HepG2 (cell line): Measurements from ENCODE around the gene ECSIT. TPM values are rescaled to one million over a fixed set of nuclear protein-coding genes. Genes with fewer than 3 reads are reported as not detected.

Experiments
- ERF ChIP-seq: IDR thresholded peaks from 2 replicates; pipeline ENCODE4 v1.6.1; 2018; ENCODE audit warnings: missing biosample characterization, missing genetic modification reagents
- GLI4 ChIP-seq: sonication (generic); formaldehyde crosslinking; IDR thresholded peaks from 2 replicates; pipeline ENCODE4 v1.5.1; 2020; ENCODE audit warnings: missing genetic modification reagents, mild to moderate bottlenecking, moderate library complexity, borderline replicate concordance
- MATR3 ChIP-seq: sonication (generic); formaldehyde crosslinking; IDR thresholded peaks from 2 replicates; pipeline ENCODE4 v1.4.0; 2020; ENCODE audit warnings: missing genetic modification reagents
- MXD4 ChIP-seq: IDR thresholded peaks from 2 replicates; pipeline ENCODE4 v1.6.1; 2016; ENCODE audit warnings: mild to moderate bottlenecking, missing biosample characterization, missing genetic modification reagents
- NFYC ChIP-seq: IDR thresholded peaks from 2 replicates; pipeline ENCODE4 v1.6.1; 2016; ENCODE audit warnings: missing genetic modification reagents, missing compliant biosample characterization
- NR1H2 ChIP-seq: sonication (generic); formaldehyde crosslinking; IDR thresholded peaks from 2 replicates; pipeline ENCODE4 v1.8.1; 2022; ENCODE audit warnings: low read depth, missing genetic modification reagents, borderline replicate concordance
- SAP130 ChIP-seq: IDR thresholded peaks from 2 replicates; pipeline ENCODE4 v1.6.1; 2016; ENCODE audit warnings: low read depth
- SOX13 ChIP-seq, 3 experiments: fragments of 450-650 bp in 1 of 3; sonication (generic) in 1 of 3; formaldehyde crosslinking in 1 of 3; IDR thresholded peaks in 2 of 3; conservative IDR thresholded peaks in 1 of 3; 2 replicates each; pipeline versions ENCODE4 v1.5.0 to v1.6.1; 2016 to 2020; ENCODE audit warnings: antibody characterized with exemption in 1 of 3, mild to moderate bottlenecking in 1 of 3, missing compliant biosample characterization in 1 of 3, missing genetic modification reagents in 1 of 3, moderate library complexity in 1 of 3
- TBX3 ChIP-seq: fragments of 450-650 bp; IDR thresholded peaks from 2 replicates; pipeline ENCODE4 v1.6.1; 2017; ENCODE audit warnings: antibody characterized with exemption, mild to moderate bottlenecking, inconsistent platforms, borderline replicate concordance
- ZFAT ChIP-seq: sonication (generic); formaldehyde crosslinking; conservative IDR thresholded peaks from 2 replicates; pipeline ENCODE4 v1.8.1; 2023; ENCODE audit warnings: missing genetic modification reagents, inconsistent platforms
- ZFP37 ChIP-seq: sonication (generic); formaldehyde crosslinking; IDR thresholded peaks from 2 replicates; pipeline ENCODE4 v1.4.0; 2020; ENCODE audit warnings: missing genetic modification reagents, borderline replicate concordance
- ZMAT5 ChIP-seq: sonication (generic); formaldehyde crosslinking; IDR thresholded peaks from 2 replicates; pipeline ENCODE4 v1.5.0; 2020; ENCODE audit warnings: mild to moderate bottlenecking, low read depth, missing genetic modification reagents, borderline replicate concordance
- ZMYM2 ChIP-seq: sonication (generic); formaldehyde crosslinking; IDR thresholded peaks from 2 replicates; pipeline ENCODE4 v1.8.0; 2022; ENCODE audit warnings: mild to moderate bottlenecking, missing genetic modification reagents
- ZSCAN12 ChIP-seq: sonication (generic); formaldehyde crosslinking; IDR thresholded peaks from 2 replicates; pipeline ENCODE4 v1.9.0; 2021; ENCODE audit warnings: mild to moderate bottlenecking, missing genetic modification reagents
- polyA plus RNA-seq, 8 experiments: library from polyadenylated mRNA; depleted of rRNA in 3 of 8; stranded (reverse) in 7 of 8; unstranded in 1 of 8; fragments of >200 nt; fragmentation: Illumina TruSeq in 4 of 8; extraction: Trizol in 4 of 8; gene quantifications; 2 replicates each; pipeline versions ENCODE4 v1.2.1 to v1.2.3, GENCODE V29; 2011 to 2016; ENCODE audit warnings: low read depth in 4 of 8, missing spikeins in 1 of 8, mixed read lengths in 1 of 8; ENCODE audit not compliant: insufficient read depth in 1 of 8
- total RNA-seq, 5 experiments: library from RNA; depleted of rRNA; stranded (reverse); fragments of >200 nt; fragmentation: Illumina TruSeq; extraction: Trizol; gene quantifications; 2 replicates each; pipeline ENCODE4 v1.2.3, GENCODE V29; 2016; ENCODE audit warnings: low read depth in 1 of 5
- TF ChIP-seq, protein P1 (sequence below): IDR thresholded peaks from 2 replicates; pipeline ENCODE4 v1.6.1; 2016; ENCODE audit warnings: low read depth
- TF ChIP-seq, protein P2 (sequence below): sonication (generic); formaldehyde crosslinking; IDR thresholded peaks from 2 replicates; pipeline ENCODE4 v1.5.0; 2020; ENCODE audit warnings: mild to moderate bottlenecking, missing genetic modification reagents, moderate library complexity
- TF ChIP-seq, protein P3 (sequence below): sonication (generic); formaldehyde crosslinking; IDR thresholded peaks from 2 replicates; pipeline ENCODE4 v1.4.0; 2020; ENCODE audit warnings: missing genetic modification reagents, borderline replicate concordance
- TF ChIP-seq, protein P4 (sequence below): sonication (generic); formaldehyde crosslinking; IDR thresholded peaks from 2 replicates; pipeline ENCODE4 v1.9.0; 2021; ENCODE audit warnings: missing genetic modification reagents, mild to moderate bottlenecking, borderline replicate concordance

The ECSIT gene
- total and polyA plus RNA-seq, 2 of the 13 experiments (the other 11 are each of a cell fraction or from before 2014, with no cell fraction given): 36.4 to 62.3 TPM

DNA sequence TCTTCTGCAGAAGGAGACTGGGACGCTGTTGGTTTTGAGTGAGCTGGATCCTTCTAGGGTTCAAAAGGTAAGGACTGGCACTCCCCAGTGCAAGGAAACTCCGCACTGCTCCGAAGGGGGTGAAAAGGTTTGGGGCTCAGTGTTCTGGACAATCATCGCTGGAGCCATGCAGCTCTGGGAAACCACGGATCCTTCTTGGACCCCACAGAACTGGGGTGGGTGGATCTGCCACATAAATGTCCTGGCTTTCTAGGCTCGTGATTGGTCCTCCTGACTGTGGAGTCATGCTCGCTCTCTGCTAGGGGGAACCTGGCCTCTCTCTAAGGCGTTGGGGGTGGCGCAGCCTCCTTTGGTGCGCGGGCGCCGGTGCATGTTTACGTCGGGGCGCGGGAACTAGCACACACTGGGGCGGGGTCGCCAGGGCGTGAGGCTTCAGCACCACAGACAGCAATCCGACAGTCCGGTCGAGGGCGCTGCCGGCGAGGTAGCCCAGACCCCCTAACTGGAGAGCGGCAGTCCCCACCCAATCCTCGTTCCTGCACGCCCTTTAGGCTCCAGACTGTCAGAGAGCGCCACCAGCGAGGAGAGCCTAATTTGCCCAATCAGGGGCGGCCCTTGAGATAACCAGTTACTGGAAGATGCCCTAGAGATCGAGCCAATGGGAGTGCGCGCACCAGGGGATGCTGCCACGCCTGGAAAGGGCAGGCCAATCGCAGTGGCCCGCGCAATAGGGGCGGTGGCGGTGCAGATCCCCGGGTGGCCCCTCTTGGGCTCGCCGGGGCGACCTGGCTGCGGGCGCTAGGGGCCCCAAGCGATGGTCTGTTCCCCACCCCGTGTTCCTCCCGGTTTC lies 47.2 kb downstream of the ECSIT start (continued):
- TF ChIP-seq, protein P1, sequence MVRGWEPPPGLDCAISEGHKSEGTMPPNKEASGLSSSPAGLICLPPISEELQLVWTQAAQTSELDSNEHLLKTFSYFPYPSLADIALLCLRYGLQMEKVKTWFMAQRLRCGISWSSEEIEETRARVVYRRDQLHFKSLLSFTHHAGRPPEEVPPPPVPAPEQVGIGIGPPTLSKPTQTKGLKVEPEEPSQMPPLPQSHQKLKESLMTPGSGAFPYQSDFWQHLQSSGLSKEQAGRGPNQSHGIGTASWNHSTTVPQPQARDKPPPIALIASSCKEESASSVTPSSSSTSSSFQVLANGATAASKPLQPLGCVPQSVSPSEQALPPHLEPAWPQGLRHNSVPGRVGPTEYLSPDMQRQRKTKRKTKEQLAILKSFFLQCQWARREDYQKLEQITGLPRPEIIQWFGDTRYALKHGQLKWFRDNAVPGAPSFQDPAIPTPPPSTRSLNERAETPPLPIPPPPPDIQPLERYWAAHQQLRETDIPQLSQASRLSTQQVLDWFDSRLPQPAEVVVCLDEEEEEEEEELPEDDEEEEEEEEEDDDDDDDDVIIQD (CRISPR knock-in tag): no peak
- TF ChIP-seq GLI4 (CRISPR knock-in tag): no peak
- no peak for TF ChIP-seq SOX13 (IDR thresholded peaks at IDR 0.05)
- TF ChIP-seq SOX13 (CRISPR knock-in tag; conservative IDR thresholded peaks at IDR 0.05 in 1 of 2, IDR thresholded peaks at IDR 0.05 in 1 of 2): no peak
- no peak for TF ChIP-seq ZFP37
- TF ChIP-seq ERF (CRISPR knock-in tag): no peak
- TF ChIP-seq TBX3: no peak
- no peak for TF ChIP-seq ZFAT (CRISPR knock-in tag)
- no peak for TF ChIP-seq ZMAT5 (CRISPR knock-in tag)
- TF ChIP-seq, protein P2, sequence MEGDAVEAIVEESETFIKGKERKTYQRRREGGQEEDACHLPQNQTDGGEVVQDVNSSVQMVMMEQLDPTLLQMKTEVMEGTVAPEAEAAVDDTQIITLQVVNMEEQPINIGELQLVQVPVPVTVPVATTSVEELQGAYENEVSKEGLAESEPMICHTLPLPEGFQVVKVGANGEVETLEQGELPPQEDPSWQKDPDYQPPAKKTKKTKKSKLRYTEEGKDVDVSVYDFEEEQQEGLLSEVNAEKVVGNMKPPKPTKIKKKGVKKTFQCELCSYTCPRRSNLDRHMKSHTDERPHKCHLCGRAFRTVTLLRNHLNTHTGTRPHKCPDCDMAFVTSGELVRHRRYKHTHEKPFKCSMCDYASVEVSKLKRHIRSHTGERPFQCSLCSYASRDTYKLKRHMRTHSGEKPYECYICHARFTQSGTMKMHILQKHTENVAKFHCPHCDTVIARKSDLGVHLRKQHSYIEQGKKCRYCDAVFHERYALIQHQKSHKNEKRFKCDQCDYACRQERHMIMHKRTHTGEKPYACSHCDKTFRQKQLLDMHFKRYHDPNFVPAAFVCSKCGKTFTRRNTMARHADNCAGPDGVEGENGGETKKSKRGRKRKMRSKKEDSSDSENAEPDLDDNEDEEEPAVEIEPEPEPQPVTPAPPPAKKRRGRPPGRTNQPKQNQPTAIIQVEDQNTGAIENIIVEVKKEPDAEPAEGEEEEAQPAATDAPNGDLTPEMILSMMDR (CRISPR knock-in tag): no peak; the same call in 1 of the 2 replicates
- TF ChIP-seq MATR3 (CRISPR knock-in tag): no peak
- TF ChIP-seq, protein P3, sequence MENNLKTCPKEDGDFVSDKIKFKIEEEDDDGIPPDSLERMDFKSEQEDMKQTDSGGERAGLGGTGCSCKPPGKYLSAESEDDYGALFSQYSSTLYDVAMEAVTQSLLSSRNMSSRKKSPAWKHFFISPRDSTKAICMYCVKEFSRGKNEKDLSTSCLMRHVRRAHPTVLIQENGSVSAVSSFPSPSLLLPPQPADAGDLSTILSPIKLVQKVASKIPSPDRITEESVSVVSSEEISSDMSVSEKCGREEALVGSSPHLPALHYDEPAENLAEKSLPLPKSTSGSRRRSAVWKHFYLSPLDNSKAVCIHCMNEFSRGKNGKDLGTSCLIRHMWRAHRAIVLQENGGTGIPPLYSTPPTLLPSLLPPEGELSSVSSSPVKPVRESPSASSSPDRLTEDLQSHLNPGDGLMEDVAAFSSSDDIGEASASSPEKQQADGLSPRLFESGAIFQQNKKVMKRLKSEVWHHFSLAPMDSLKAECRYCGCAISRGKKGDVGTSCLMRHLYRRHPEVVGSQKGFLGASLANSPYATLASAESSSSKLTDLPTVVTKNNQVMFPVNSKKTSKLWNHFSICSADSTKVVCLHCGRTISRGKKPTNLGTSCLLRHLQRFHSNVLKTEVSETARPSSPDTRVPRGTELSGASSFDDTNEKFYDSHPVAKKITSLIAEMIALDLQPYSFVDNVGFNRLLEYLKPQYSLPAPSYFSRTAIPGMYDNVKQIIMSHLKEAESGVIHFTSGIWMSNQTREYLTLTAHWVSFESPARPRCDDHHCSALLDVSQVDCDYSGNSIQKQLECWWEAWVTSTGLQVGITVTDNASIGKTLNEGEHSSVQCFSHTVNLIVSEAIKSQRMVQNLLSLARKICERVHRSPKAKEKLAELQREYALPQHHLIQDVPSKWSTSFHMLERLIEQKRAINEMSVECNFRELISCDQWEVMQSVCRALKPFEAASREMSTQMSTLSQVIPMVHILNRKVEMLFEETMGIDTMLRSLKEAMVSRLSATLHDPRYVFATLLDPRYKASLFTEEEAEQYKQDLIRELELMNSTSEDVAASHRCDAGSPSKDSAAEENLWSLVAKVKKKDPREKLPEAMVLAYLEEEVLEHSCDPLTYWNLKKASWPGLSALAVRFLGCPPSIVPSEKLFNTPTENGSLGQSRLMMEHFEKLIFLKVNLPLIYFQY (CRISPR knock-in tag): no peak
- TF ChIP-seq NFYC (CRISPR knock-in tag): peak; percentile 63
- TF ChIP-seq, protein P4, sequence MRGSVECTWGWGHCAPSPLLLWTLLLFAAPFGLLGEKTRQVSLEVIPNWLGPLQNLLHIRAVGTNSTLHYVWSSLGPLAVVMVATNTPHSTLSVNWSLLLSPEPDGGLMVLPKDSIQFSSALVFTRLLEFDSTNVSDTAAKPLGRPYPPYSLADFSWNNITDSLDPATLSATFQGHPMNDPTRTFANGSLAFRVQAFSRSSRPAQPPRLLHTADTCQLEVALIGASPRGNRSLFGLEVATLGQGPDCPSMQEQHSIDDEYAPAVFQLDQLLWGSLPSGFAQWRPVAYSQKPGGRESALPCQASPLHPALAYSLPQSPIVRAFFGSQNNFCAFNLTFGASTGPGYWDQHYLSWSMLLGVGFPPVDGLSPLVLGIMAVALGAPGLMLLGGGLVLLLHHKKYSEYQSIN: no peak
- no peak for TF ChIP-seq NR1H2 (CRISPR knock-in tag)
- no peak for TF ChIP-seq MXD4 (CRISPR knock-in tag)
- no peak for TF ChIP-seq ZSCAN12 (CRISPR knock-in tag)
- no peak for TF ChIP-seq ZMYM2 (CRISPR knock-in tag)
- TF ChIP-seq SAP130: 0 out of 2 replicates have a peak, but pooled peaks have one; percentile 17
